Caco-2 (cell line): Measurements from ENCODE around the gene LMLN. TPM values are rescaled to one million over a fixed set of nuclear protein-coding genes. Genes with fewer than 3 reads are reported as not detected.
"Not testable (repeated sequence)": the region's sequence is repeated elsewhere in the genome, so short reads cannot be mapped to it uniquely, and the experiment has no call there.

Experiments used
- BruUV-seq: library from RNA; stranded (reverse); fragments of 400-500 nt; replicated peaks from 2 replicates; lab custom pipeline; 2021; lab: Mats Ljungman, UMichigan
- CTCF ChIA-PET: fragments of 300-600 bp; sonication (Branson Sonifier 250); formaldehyde crosslinking; loops from one replicate; lab custom pipeline; 2022; ENCODE audit warnings: antibody characterized with exemption; lab: Charles Lee
- POLR2A ChIA-PET: fragments of 300-600 bp; sonication (Branson Sonifier 250); formaldehyde crosslinking; loops from one replicate; lab custom pipeline; 2022; ENCODE audit warnings: antibody characterized with exemption; lab: Charles Lee
- DNase-seq, 2 experiments: peaks; one replicate each; pipeline versions ENCODE4 v3.0.0 to v3.0.0-alpha.2; 2020 to 2022
- H3K27me3 ChIP-seq: replicated peaks from 2 replicates; pipeline ENCODE4 v1.6.0; 2011; ENCODE audit warnings: low read length; ENCODE audit not compliant: control insufficient read depth, insufficient read depth
- H3K36me3 ChIP-seq: 2 replicates; pipeline ENCODE4 v1.5.1; 2011; ENCODE audit warnings: low read length; ENCODE audit not compliant: control insufficient read depth, insufficient read depth
- H3K4me1 ChIP-seq: fragments of 250-450 bp; sonication (Bioruptor Pico); 2 replicates; pipeline ENCODE4 v1.5.1; 2020; ENCODE audit warnings: mild to moderate bottlenecking
- H3K4me3 ChIP-seq: 2 replicates; pipeline ENCODE4 v1.5.1; 2011; ENCODE audit warnings: low read depth, mild to moderate bottlenecking, control low read depth, low read length
- H3K9me3 ChIP-seq: fragments of 250-450 bp; sonication (Bioruptor Pico); 2 replicates; pipeline ENCODE4 v1.5.1; 2020; ENCODE audit warnings: mild to moderate bottlenecking, moderate library complexity
- H3K27ac Mint-ChIP-seq: one replicate; pipeline ENCODE4 v1.8.0; 2022; ENCODE audit warnings: mixed read lengths; ENCODE audit not compliant: unreplicated experiment
- H3K27me3 Mint-ChIP-seq: one replicate; pipeline ENCODE4 v1.8.0; 2022; ENCODE audit warnings: mixed read lengths; ENCODE audit not compliant: insufficient read depth, unreplicated experiment
- H3K36me3 Mint-ChIP-seq: one replicate; pipeline ENCODE4 v1.8.0; 2022; ENCODE audit warnings: mild to moderate bottlenecking, mixed read lengths; ENCODE audit not compliant: insufficient read depth, unreplicated experiment
- H3K4me1 Mint-ChIP-seq: one replicate; pipeline ENCODE4 v1.8.0; 2022; ENCODE audit warnings: low read depth, mixed read lengths; ENCODE audit not compliant: unreplicated experiment
- H3K4me3 Mint-ChIP-seq: one replicate; pipeline ENCODE4 v1.8.0; 2022; ENCODE audit warnings: mild to moderate bottlenecking, moderate library complexity, mixed read lengths; ENCODE audit not compliant: unreplicated experiment
- H3K9me3 Mint-ChIP-seq: one replicate; pipeline ENCODE4 v1.8.0; 2022; ENCODE audit warnings: mixed read lengths; ENCODE audit not compliant: unreplicated experiment
- intact Hi-C: fragments of 100-400 bp; cut with micrococcal nuclease; formaldehyde crosslinking; loops from one replicate; pipeline ENCODE4 v1.10.0; 2022; ENCODE audit not compliant: unreplicated experiment
- total RNA-seq: library from RNA; stranded (reverse); gene quantifications from 2 replicates; pipeline ENCODE4 v1.2.3, GENCODE V29; 2022
- TF ChIP-seq, protein P1 (sequence below), 2 experiments: fragments of 200-600 bp in 1 of 2; IDR thresholded peaks; 1 replicate in 1 of 2; 2 replicates in 1 of 2; pipeline versions ENCODE4 v1.5.1 to v1.8.0; 2011 to 2022; ENCODE audit warnings: antibody characterized with exemption in 1 of 2, control low read depth in 1 of 2, inconsistent platforms in 1 of 2, low read depth in 1 of 2, low read length in 1 of 2, mild to moderate bottlenecking in 1 of 2, moderate library complexity in 1 of 2; ENCODE audit not compliant: insufficient read depth in 1 of 2, severe bottlenecking in 1 of 2, unreplicated experiment in 1 of 2

The LMLN gene
- total RNA-seq, 1 experiment from 2014 or later, result 2.4 TPM

DNA sequence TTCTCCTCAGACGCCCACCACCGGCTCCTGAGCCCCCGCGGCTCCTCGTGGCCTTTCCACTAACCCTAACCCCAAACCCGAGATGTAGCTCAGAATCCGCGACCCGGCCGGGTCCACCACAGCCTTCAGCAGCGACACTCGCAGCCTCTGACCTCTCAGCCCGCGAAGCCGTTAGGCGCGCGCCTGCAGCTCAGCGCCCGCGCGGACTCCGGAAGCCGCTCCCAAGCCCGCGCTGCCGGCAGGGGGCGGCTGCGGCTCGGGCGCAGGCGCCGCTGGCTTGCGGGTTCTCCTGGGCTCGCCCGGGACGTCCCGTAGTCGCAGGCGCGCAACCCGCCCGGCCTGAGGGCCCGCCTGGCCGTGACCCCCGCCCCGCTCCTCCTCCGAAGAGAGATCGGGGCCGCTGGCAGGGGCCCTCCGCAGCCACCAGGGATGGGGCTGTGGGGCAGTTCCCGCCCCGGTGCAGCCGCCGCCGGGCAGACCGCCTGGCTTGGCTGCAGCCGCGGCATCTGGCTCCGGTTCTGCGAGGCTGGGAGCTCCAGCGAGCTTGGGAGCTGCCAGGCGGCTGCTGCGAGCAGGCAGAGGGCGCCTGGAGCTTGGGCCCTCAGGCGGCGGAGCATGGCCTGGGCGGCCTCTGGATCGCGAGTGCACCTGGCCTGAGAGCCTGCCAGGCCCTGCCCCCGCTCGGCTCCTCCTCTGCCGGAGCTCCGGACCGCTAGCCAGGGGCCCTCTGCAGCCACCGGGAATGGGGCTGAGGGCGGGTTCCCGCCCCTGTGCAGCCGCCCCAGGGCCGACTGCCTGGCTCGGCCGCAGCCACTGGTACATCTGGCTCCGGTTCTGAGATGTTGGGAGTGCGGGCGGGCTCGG lies 120.7 kb downstream of the LMLN start:
- peak; percentile 54 to 88 for DNase-seq
- peaks cover 23% of the 10 kb centered on the region for H3K27me3 Mint-ChIP-seq
- peak overlapping the region; percentile 36 for H3K4me3 ChIP-seq
- peak overlapping the region; percentile 61 for H3K4me3 Mint-ChIP-seq
- TF ChIP-seq, protein P1, sequence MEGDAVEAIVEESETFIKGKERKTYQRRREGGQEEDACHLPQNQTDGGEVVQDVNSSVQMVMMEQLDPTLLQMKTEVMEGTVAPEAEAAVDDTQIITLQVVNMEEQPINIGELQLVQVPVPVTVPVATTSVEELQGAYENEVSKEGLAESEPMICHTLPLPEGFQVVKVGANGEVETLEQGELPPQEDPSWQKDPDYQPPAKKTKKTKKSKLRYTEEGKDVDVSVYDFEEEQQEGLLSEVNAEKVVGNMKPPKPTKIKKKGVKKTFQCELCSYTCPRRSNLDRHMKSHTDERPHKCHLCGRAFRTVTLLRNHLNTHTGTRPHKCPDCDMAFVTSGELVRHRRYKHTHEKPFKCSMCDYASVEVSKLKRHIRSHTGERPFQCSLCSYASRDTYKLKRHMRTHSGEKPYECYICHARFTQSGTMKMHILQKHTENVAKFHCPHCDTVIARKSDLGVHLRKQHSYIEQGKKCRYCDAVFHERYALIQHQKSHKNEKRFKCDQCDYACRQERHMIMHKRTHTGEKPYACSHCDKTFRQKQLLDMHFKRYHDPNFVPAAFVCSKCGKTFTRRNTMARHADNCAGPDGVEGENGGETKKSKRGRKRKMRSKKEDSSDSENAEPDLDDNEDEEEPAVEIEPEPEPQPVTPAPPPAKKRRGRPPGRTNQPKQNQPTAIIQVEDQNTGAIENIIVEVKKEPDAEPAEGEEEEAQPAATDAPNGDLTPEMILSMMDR (IDR thresholded peaks at IDR 0.05; ENCODE audit: insufficient read depth in 1 of 2, low read depth in 1 of 2, low read length in 1 of 2, severe bottlenecking in 1 of 2, unreplicated experiment in 1 of 2), result peak; percentile 35 to 45
- POLR2A ChIA-PET, result no interaction called here
- no peak overlapping the region for H3K27ac Mint-ChIP-seq
- no TSS peak for BruUV-seq
- H3K9me3 ChIP-seq, result no peaks in the 10 kb centered on the region
- intact Hi-C loops, result no loop called here
- CTCF ChIA-PET, result interaction anchor here (0.6 to 1.7 kb wide), 9 partner anchors 9 to 204 kb away, joined by 3 to 5 read pairs (median 3); partner anchors contain the start of gene RPL35A
- H3K36me3 ChIP-seq, result no peaks in the 10 kb centered on the region
- no peaks in the 10 kb centered on the region for H3K9me3 Mint-ChIP-seq
- H3K27me3 ChIP-seq, result no peaks in the 10 kb centered on the region; the same call in 1 of the 2 replicates
- H3K4me1 Mint-ChIP-seq, result no peaks in the 10 kb centered on the region
- peaks cover 4% of the 10 kb centered on the region; the same call in 1 of the 2 replicates for H3K4me1 ChIP-seq
- no peaks in the 10 kb centered on the region for H3K36me3 Mint-ChIP-seq

DNA sequence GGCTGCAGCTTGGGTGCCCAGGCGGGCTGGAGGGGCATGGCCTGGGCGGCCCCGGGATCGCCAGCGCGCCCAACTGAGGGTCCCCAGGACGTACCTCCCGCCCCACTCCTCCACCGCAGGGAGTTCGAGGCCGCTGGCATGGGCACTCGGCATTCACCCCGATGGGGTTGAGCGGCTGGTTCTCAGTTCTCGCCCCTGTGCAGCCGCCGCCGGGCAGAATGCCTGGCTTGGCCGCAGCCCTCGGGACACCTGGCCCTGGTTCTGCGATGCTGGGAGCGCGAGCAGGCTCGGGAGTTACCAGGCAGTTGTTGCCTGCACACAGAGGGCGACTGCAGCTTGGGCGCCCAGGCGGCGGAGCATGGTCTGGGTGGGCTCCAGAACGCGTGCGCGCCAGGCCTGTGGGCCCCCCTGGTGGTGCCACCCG lies 121.4 kb downstream of the LMLN start:
- BruUV-seq, result no TSS peak
- no peak for DNase-seq
- Mint-ChIP-seq H3K4me1 (no peaks in the 10 kb centered on the region), H3K4me3 (no peak overlapping the region), H3K27ac (no peak overlapping the region), H3K36me3 (no peaks in the 10 kb centered on the region), H3K27me3 (peaks cover 20% of the 10 kb centered on the region), H3K9me3 (no peaks in the 10 kb centered on the region)
- H3K9me3 ChIP-seq, result no peaks in the 10 kb centered on the region
- ChIA-PET POLR2A (no interaction called here), CTCF (interaction anchor here (0.7 to 1.7 kb wide), 4 partner anchors 24 to 176 kb away, joined by 3 to 5 read pairs (median 3); partner anchors contain the start of gene RPL35A)
- no peaks in the 10 kb centered on the region; the same call in 1 of the 2 replicates for H3K27me3 ChIP-seq
- intact Hi-C loops, result no loop called here
- no peak overlapping the region for H3K4me3 ChIP-seq
- H3K36me3 ChIP-seq, result no peaks in the 10 kb centered on the region
- TF ChIP-seq, protein P1 (IDR thresholded peaks at IDR 0.05; ENCODE audit: insufficient read depth in 1 of 2, low read depth in 1 of 2, low read length in 1 of 2, severe bottlenecking in 1 of 2, unreplicated experiment in 1 of 2), result no peak
- peaks cover 4% of the 10 kb centered on the region; the same call in 1 of the 2 replicates for H3K4me1 ChIP-seq

DNA sequence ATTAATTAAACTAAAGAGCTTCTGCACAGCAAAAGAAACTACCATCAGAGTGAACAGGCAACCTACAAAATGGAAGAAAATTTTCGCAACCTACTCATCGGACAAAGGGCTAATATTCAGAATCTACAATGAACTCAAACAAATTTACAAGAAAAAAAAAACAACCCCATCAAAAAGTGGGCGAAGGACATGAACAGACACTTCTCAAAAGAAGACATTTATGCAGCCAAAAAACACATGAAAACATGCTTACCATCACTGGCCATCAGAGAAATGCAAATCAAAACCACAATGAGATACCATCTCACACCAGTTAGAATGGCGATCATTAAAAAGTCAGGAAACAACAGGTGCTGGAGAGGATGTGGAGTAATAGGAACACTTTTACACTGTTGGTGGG lies 122.2 kb downstream of the LMLN start:
- DNase-seq, H3K4me1 ChIP-seq, H3K36me3 Mint-ChIP-seq, H3K27me3 ChIP-seq, H3K4me3 ChIP-seq, H3K4me1 Mint-ChIP-seq, intact Hi-C loops, CTCF ChIA-PET, POLR2A ChIA-PET, H3K4me3 Mint-ChIP-seq, H3K27ac Mint-ChIP-seq, H3K36me3 ChIP-seq, H3K9me3 ChIP-seq, BruUV-seq, H3K9me3 Mint-ChIP-seq: not testable (repeated sequence)
- H3K27me3 Mint-ChIP-seq, result peaks cover 21% of the 10 kb centered on the region
